NCI-H748 treated with DMSO at 0.1 percent for 48 hours (cell line): ENCODE data around the gene MAP9.
"Not testable (repeated sequence)": the region's sequence is repeated elsewhere in the genome, so short reads cannot be mapped to it uniquely, and the experiment has no call there.

Experiments
- DNase-seq: peaks from one replicate; lab custom pipeline; 2025; lab: John Stamatoyannopoulos, UW

Gene MAP9

GRCh38 chr4:155342142-155342541 is 34.6 kb downstream of the MAP9 start:
- no peak for DNase-seq

GRCh38 chr4:155339999-155340398 is 36.8 kb downstream of the MAP9 start:
- no peak for DNase-seq

- DNase-seq = no peak
Measured at GRCh38 chr4:155339588-155339987, 37.2 kb downstream of the MAP9 start.

- DNase-seq = no peak
Measured at GRCh38 chr4:155338196-155338595, 38.6 kb downstream of the MAP9 start.

- no peak for DNase-seq
Measured at GRCh38 chr4:155336242-155336641, 40.5 kb downstream of the MAP9 start.

- DNase-seq = no peak
Measured at GRCh38 chr4:155331478-155331877, 45.3 kb downstream of the MAP9 start.

- no peak for DNase-seq
Measured at GRCh38 chr4:155322782-155323181, 54.0 kb downstream of the MAP9 start.

- no peak for DNase-seq
Measured at GRCh38 chr4:155321006-155321405, 55.8 kb downstream of the MAP9 start.

GRCh38 chr4:155319516-155319915 is 57.2 kb downstream of the MAP9 start:
- no peak for DNase-seq

GRCh38 chr4:155312027-155312426 is 64.7 kb downstream of the MAP9 start:
- DNase-seq = not testable (repeated sequence)

- DNase-seq = no peak
Measured at GRCh38 chr4:155307731-155308277, 69.0 kb downstream of the MAP9 start.

GRCh38 chr4:155305619-155306018 is 71.1 kb downstream of the MAP9 start:
- no peak for DNase-seq

- no peak for DNase-seq
Measured at GRCh38 chr4:155304375-155304774, 72.4 kb downstream of the MAP9 start.

GRCh38 chr4:155299103-155299502 is 77.7 kb downstream of the MAP9 start:
- DNase-seq = no peak
